NT2/D1 (cell line): Measurements from ENCODE around the gene TOP2B.

Experiments
- DNase-seq: peaks from one replicate; pipeline ENCODE4 v3.0.0-alpha.2; 2011; ENCODE audit warnings: low read depth, low spot score
- H3K27me3 ChIP-seq: 2 replicates; pipeline ENCODE4 v1.6.0; 2011; ENCODE audit warnings: mild to moderate bottlenecking; ENCODE audit not compliant: insufficient read length, insufficient read depth
- H3K36me3 ChIP-seq: 2 replicates; pipeline ENCODE4 v1.6.1; 2011; ENCODE audit warnings: mild to moderate bottlenecking, low read length, mixed read lengths; ENCODE audit not compliant: insufficient read depth, insufficient read length
- H3K4me1 ChIP-seq: 2 replicates; pipeline ENCODE4 v1.5.1; 2011; ENCODE audit not compliant: insufficient read depth, insufficient read length
- H3K4me3 ChIP-seq: 2 replicates; pipeline ENCODE4 v1.5.1; 2011; ENCODE audit warnings: low read depth; ENCODE audit not compliant: insufficient read length
- H3K9ac ChIP-seq: 2 replicates; pipeline ENCODE4 v1.6.0; 2011; ENCODE audit warnings: low read depth; ENCODE audit not compliant: insufficient read length
- H3K9me3 ChIP-seq: 2 replicates; pipeline ENCODE4 v1.5.1; 2011; ENCODE audit warnings: mild to moderate bottlenecking, low read length; ENCODE audit not compliant: insufficient read depth
- SUZ12 ChIP-seq: IDR thresholded peaks from 2 replicates; pipeline ENCODE4 v1.6.1; 2011; ENCODE audit not compliant: insufficient read length, insufficient read depth; ENCODE audit errors: extremely low read depth
- YY1 ChIP-seq: IDR thresholded peaks from 2 replicates; pipeline ENCODE4 v1.6.1; 2011; ENCODE audit not compliant: insufficient read length, insufficient read depth
- ZNF274 ChIP-seq: IDR thresholded peaks from 2 replicates; pipeline ENCODE4 v1.6.1; 2011; ENCODE audit warnings: mild to moderate bottlenecking, low read depth, low read length

The TOP2B gene

DNA sequence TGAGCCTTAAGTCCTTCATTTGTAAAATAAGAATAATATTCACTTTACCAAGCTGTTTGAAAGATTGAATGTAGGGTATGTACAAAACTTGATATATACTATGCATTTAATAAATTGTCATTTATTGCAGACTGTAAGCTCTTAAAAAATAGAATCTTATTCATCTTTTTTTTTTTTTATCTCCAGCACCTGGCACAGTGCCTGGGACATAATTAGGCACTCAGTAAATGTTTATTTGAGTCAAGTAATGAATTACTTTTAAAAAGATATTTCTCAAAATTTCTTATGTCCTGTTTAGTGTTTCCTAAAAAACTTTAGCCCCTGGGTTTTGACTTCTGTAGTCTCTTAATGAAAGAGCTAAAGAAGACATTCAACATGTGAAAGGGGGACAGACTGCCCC lies 71.7 kb downstream of the TOP2B start:
- no peaks in the 10 kb centered on the region for H3K4me1 ChIP-seq
- DNase-seq: no peak
- no peak overlapping the region for H3K4me3 ChIP-seq
- no peak overlapping the region for H3K9ac ChIP-seq
- peaks cover 15% of the 10 kb centered on the region for H3K36me3 ChIP-seq
- peaks cover 2% of the 10 kb centered on the region; the same call in 1 of the 2 replicates for H3K9me3 ChIP-seq
- TF ChIP-seq ZNF274 (no peak), SUZ12 (no peak), YY1 (no peak)
- no peaks in the 10 kb centered on the region for H3K27me3 ChIP-seq

DNA sequence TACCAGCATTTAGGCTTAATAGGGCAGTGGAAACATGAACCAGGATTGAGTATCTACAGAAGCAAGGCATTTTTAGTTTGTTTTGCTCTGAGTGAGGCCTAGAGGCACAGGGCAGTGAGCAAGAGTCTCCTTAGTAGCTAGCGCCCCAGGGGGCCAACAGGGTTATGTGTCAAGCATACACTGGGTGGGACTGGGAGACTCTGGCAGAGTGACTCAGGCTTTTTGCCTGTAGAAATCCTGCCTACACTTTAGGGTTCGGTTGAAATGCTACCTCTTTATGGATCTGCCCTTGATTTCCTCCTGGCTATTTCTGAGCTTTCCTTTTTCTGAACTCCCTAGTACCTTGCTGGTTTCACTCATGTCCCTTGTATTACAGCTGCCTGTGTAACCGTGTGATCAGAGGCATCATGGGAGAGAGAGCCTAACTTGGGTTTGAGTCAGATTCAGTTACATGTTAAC lies 72.2 kb downstream of the TOP2B start:
- Histone ChIP-seq H3K36me3 (peaks cover 12% of the 10 kb centered on the region), H3K4me1 (no peaks in the 10 kb centered on the region), H3K27me3 (no peaks in the 10 kb centered on the region), H3K4me3 (no peak overlapping the region), H3K9ac (no peak overlapping the region), H3K9me3 (peaks cover 6% of the 10 kb centered on the region; the same call in 1 of the 2 replicates)
- no peak for DNase-seq
- TF ChIP-seq YY1: no peak
- no peak for TF ChIP-seq SUZ12
- no peak for TF ChIP-seq ZNF274

DNA sequence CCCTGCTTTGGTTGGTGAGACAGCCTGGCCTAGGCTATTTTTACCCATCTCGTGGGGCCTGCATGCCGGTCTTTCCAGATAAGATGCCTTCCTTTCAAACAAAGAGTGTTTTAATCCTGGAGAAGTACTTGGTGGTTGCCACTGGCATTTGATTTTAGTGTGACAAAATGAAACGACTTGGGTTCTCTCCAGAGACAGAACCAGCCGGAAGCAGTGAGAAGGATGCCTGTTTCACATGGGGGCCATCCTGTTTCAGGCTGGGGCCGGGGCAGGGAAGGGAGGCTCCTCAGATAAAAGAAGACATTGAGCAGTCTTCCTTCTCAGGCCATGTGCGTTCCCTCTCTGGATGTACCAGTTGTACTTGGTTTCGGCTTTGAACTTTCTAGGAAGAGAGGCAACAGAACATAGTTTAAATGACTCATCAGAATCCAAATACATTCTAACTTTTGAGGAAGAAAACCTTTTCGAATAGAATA lies 74.9 kb downstream of the TOP2B start:
- H3K27me3 ChIP-seq: no peaks in the 10 kb centered on the region
- no peak overlapping the region for H3K9ac ChIP-seq
- peaks cover 6% of the 10 kb centered on the region; the same call in 1 of the 2 replicates for H3K9me3 ChIP-seq
- no peak for TF ChIP-seq YY1
- no peak for TF ChIP-seq SUZ12
- no peak for TF ChIP-seq ZNF274
- no peaks in the 10 kb centered on the region for H3K4me1 ChIP-seq
- DNase-seq: no peak
- no peaks in the 10 kb centered on the region for H3K36me3 ChIP-seq
- no peak overlapping the region for H3K4me3 ChIP-seq

DNA sequence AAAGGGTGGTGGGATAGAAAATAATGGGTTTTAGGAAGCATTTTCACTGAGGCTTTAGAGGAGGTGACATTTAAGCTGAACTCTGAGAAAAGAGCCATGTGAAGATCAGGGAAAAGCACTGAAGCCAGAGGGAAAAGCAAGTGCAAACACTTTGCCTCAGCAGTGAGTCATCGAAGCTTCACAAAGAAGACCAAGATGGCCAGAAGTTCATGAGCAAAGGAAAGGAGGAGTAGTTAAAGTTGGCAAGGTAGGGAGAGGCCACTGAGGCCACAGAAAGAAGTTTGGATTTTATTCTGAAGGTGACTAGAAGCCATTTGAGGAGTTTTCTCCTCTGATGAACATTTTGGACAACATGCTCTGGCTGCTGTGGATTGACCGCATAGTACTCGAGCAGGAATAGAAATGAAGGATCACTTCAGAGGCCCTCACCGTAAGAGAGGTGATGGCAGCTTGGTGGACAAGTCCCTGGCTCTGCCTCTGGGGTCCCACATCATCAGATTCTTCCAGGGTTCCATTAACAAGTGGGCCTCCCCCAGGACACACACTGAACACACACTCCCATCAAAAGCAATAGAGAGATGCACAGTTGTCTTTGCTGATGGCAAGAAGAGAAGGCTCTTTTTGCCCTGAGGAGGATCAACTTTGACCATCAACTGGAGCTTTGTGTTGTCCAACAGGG lies 75.5 kb downstream of the TOP2B start:
- no peaks in the 10 kb centered on the region for H3K27me3 ChIP-seq
- no peaks in the 10 kb centered on the region for H3K4me1 ChIP-seq
- H3K9ac ChIP-seq: no peak overlapping the region
- TF ChIP-seq ZNF274 (no peak), YY1 (no peak), SUZ12 (no peak)
- H3K36me3 ChIP-seq: no peaks in the 10 kb centered on the region
- no peak for DNase-seq
- no peak overlapping the region for H3K4me3 ChIP-seq
- peaks cover 6% of the 10 kb centered on the region; the same call in 1 of the 2 replicates for H3K9me3 ChIP-seq

DNA sequence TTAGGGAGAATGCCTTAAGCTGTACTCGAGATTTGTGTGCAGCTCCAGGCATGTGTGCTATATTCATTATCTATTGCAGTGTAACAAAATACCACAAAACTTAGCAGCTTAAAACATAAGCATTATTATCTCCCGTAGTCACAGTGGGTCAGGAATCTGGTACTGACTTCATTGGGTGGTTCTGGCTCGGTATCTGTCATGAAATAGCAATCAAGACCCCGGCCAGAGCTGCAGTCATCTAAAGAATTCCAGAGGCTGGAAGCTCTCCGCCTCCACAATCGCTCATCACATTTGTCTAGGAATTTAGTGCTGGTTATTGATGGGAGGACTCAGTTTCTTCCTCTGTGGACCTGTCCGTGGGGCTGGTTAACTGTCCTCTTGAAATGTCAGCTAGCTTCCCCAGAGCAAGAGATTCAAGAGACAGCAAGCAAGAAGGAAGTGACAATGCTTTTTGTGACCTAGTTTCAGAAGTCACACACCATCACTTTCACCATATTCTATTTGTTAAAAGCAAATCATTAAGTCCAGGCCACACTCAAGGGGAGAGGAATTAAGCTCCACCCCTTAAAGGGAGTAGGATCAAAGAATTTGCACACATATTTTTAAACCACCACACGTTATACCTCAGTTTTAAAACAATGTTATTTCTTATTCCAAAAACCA lies 76.1 kb downstream of the TOP2B start:
- H3K9ac ChIP-seq: no peak overlapping the region
- H3K4me3 ChIP-seq: no peak overlapping the region
- no peaks in the 10 kb centered on the region for H3K36me3 ChIP-seq
- H3K27me3 ChIP-seq: no peaks in the 10 kb centered on the region
- no peak for TF ChIP-seq YY1
- no peak for TF ChIP-seq SUZ12
- TF ChIP-seq ZNF274: no peak
- H3K9me3 ChIP-seq: peaks cover 6% of the 10 kb centered on the region; the same call in 1 of the 2 replicates
- no peak for DNase-seq
- H3K4me1 ChIP-seq: no peaks in the 10 kb centered on the region

DNA sequence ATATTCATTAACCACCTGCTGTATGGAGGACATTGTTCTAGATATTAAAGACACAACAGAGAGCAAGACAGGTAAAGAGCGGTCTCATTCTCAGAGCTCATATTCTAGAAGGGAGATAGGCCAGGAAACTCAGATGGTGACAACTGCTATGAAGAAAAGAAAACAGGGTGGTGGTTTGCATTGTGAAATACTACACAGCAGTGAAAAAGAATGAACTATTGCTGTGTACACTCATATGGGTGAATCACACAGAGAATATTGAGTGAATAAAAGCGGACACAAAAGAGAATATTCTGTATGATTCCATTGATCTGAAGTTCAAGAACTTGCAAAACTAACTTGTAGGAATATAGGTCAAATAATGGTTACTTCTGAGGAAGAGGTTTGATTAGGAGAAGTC lies 76.7 kb downstream of the TOP2B start:
- H3K36me3 ChIP-seq: no peaks in the 10 kb centered on the region
- H3K27me3 ChIP-seq: no peaks in the 10 kb centered on the region
- peaks cover 6% of the 10 kb centered on the region; the same call in 1 of the 2 replicates for H3K9me3 ChIP-seq
- no peaks in the 10 kb centered on the region for H3K4me1 ChIP-seq
- no peak overlapping the region for H3K9ac ChIP-seq
- H3K4me3 ChIP-seq: no peak overlapping the region
- DNase-seq: no peak
- no peak for TF ChIP-seq YY1
- TF ChIP-seq ZNF274: no peak
- no peak for TF ChIP-seq SUZ12

DNA sequence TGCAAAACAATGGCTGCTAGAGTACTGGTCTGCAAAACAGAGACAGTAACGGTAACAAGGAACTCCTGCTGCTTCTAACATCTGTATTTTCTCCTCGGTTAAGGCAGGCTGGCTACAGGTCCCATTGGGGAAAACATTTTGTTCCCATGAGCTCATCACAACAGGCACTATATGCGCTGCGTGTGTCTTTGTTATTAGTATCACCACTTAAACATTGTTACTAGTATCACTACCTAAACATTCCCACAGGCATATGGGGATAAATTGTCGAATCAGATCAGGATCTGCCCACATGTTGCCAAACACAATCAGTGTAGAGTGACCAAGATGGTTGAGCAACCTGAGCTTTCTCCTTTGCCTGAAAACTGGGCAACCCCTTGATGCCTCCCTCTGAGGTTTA lies 77.2 kb downstream of the TOP2B start:
- TF ChIP-seq YY1: no peak
- TF ChIP-seq SUZ12: no peak
- no peak for TF ChIP-seq ZNF274
- no peaks in the 10 kb centered on the region for H3K36me3 ChIP-seq
- H3K4me1 ChIP-seq: no peaks in the 10 kb centered on the region
- peaks cover 10% of the 10 kb centered on the region; the same call in 1 of the 2 replicates for H3K9me3 ChIP-seq
- DNase-seq: no peak
- H3K27me3 ChIP-seq: no peaks in the 10 kb centered on the region
- no peak overlapping the region for H3K4me3 ChIP-seq
- H3K9ac ChIP-seq: no peak overlapping the region
